ENCODE data around the gene PHETA1. TPM values are rescaled to one million over a fixed set of nuclear protein-coding genes. Genes with fewer than 3 reads are reported as not detected.
"Not testable (repeated sequence)": the region's sequence is repeated elsewhere in the genome, so short reads cannot be mapped to it uniquely, and the experiment has no call there.

PHETA1 gene
- total and polyA plus RNA-seq, 12 donors: 11.9 to 41.6 (median 18.6) TPM

DNA sequence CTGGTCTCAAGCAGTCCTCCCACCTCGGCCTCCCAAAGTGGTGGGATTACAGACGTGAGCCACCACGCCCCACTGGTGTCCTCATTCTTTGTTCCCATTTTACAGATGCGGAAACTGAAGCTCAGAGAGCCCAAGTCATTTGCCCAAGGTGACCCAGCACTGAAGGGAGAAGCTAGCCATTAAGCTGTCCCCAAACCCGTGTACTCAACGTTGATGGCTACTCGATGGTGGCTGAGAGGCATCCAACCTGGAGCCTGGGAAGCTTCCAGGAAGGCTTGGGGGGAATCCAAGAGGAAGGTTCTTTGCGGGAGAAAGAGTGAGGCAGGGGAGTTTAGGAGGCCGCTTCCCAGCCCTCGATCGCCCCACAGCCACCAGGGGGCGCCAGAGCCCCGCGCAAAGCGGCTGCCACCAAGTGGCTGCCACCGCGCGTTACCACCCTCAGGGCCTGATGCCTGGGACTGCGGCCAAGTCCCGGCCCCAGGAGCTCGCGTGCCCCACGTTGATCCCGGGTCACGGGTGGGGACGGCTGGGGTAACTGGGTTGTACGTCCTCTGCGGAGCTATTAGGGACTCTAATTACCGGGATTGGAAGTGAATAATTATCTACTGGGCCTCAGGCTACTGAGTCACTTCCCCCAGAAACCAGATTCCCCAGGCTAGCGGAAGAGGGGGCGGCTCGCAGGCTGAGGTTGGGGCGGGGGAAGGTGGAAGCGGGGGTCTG is 28.0 kb upstream of the PHETA1 start:
- Histone ChIP-seq H3K4me3 (peak overlapping the region in 7 of 10 donors; percentile 19 to 46 (median 38)), H3K9me3 (no peaks in the 10 kb centered on the region), H3K27me3 (no peaks in the 10 kb centered on the region), H3K27ac (peak overlapping the region in 8 of 10 donors; percentile 26 to 74 (median 64)), H3K36me3 (no peaks in the 10 kb centered on the region), H3K4me1 (peaks cover 0 to 55% (median 11%) of the 10 kb centered on the region in 9 donors)
- TF ChIP-seq, protein P1, sequence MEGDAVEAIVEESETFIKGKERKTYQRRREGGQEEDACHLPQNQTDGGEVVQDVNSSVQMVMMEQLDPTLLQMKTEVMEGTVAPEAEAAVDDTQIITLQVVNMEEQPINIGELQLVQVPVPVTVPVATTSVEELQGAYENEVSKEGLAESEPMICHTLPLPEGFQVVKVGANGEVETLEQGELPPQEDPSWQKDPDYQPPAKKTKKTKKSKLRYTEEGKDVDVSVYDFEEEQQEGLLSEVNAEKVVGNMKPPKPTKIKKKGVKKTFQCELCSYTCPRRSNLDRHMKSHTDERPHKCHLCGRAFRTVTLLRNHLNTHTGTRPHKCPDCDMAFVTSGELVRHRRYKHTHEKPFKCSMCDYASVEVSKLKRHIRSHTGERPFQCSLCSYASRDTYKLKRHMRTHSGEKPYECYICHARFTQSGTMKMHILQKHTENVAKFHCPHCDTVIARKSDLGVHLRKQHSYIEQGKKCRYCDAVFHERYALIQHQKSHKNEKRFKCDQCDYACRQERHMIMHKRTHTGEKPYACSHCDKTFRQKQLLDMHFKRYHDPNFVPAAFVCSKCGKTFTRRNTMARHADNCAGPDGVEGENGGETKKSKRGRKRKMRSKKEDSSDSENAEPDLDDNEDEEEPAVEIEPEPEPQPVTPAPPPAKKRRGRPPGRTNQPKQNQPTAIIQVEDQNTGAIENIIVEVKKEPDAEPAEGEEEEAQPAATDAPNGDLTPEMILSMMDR (IDR thresholded peaks at IDR 0.05): peak in 8 of 9 donors; percentile 99 to 100 (median 99)
- ATAC-seq (peak; percentile 84 to 91 (median 88)), DNase-seq (peak; percentile 84 to 91)
- 9 to 10% methylated on average over 34 of the region's 34 CpGs for WGBS, 2 donors
- intact Hi-C loops (cut with DNase I): loop anchor here (1.0 to 10.0 kb wide), 13 partner anchors 54 to 278 kb away; no protein-coding TSS in a partner anchor

DNA sequence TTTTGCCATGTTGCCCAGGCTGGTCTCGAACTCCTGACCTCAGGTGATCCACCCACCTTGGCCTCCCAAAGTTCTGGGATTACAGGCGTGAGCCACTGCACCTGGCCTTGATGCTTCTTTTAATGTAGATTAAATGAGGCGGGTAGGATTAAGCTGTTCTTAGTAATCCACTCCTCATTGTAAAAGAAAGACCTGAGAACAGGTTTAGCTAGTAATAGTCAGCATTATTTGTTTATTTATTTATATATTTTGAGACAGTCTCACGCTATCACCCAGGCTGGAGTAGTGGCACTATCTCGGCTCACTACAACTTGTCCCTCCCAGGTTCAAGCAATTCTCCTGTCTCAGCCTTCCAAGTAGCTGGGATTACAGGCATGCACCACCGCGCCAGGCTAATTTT is 27.4 kb upstream of the PHETA1 start:
- H3K27ac ChIP-seq: peak overlapping the region in 4 of 10 donors; percentile 62 to 74 (median 66)
- not testable (repeated sequence) for H3K36me3 ChIP-seq, H3K27me3 ChIP-seq, DNase-seq, ATAC-seq, H3K9me3 ChIP-seq, H3K4me3 ChIP-seq
- intact Hi-C loops (cut with DNase I): loop anchor here (2.0 to 10.0 kb wide), 11 partner anchors 55 to 279 kb away; no protein-coding TSS in a partner anchor
- H3K4me1 ChIP-seq: peaks cover 0 to 55% (median 11%) of the 10 kb centered on the region in 9 donors
- 90 to 95% methylated on average over 7 of the region's 7 CpGs for WGBS, 2 donors

DNA sequence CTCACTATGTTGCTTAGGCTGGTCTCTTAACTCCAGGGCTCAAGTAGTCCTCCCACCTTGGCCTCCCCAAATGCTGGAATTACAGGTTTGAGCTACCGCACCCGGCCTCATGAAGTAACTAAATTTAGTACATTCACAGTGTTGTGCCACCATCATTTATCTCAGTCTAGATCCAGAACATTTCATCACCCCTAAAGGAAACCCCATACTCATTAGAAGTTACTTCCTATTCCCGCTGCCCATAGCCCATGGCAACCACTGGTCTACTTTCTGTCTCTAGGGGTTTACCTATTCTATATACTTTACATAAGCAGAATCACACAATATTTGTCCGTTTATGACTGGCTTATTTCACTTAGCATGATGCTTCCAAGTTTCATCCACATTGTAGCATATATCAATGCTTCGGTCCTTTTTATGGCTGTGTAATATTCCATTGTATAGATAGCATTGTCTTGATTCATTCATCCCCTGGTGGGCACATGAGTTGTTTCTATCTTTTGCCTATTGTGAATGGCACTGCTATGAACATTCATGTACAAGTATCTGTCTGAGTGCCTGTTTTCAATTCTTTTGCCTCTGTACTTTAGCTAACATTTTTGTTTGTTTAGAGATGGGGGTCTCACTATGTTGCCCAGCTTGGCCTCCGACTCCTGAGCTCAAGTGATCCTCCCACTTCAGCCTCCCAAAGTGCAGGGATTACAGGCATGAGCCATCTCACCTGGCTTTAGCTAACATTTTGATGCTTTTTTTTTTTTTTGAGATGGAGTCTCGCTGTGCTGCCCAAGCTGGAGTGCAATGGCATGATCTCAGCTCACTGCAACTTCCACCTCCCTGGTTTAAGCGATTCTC is 26.7 kb upstream of the PHETA1 start:
- Histone ChIP-seq H3K4me3 (no peak overlapping the region), H3K27me3 (no peaks in the 10 kb centered on the region), H3K9me3 (no peaks in the 10 kb centered on the region), H3K27ac (no peak overlapping the region), H3K36me3 (no peaks in the 10 kb centered on the region), H3K4me1 (peaks cover 0 to 59% (median 11%) of the 10 kb centered on the region in 9 donors)
- ATAC-seq (no peak), DNase-seq (no peak)
- 83 to 88% methylated on average over 8 of the region's 8 CpGs for WGBS, 2 donors
- intact Hi-C loops (cut with DNase I): loop anchor here (2.0 to 10.0 kb wide), 11 partner anchors 55 to 279 kb away; no protein-coding TSS in a partner anchor
- TF ChIP-seq, protein P1 (IDR thresholded peaks at IDR 0.05): no peak

DNA sequence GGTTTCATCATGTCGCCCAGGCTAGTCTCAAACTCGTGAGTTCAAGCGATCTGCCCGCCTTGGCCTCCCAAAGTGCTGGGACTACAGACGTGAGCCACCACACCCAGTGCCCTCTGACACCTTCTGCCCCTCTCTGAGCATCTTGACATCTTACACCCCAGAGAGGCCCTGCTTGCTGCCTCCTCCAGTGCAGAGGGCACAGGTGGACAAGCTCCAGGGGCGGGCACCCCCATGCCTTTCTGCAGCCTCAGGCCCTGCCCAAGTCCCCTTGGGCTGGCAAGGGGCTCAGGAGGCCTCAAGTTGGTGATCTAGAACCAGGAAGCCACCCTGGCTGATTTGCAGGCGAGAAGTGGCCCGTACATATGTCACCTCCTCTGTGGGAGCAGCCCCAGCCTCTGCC is 25.6 kb upstream of the PHETA1 start:
- H3K27ac ChIP-seq: no peak overlapping the region
- peaks cover 0 to 60% (median 11%) of the 10 kb centered on the region in 9 donors for H3K4me1 ChIP-seq
- no peak overlapping the region for H3K4me3 ChIP-seq
- intact Hi-C loops (cut with DNase I): loop anchor here in 8 of 10 donors (10.0 kb wide), 4 partner anchors 130 to 280 kb away; no protein-coding TSS in a partner anchor
- TF ChIP-seq, protein P1 (IDR thresholded peaks at IDR 0.05): no peak
- 87 to 90% methylated on average over 8 of the region's 8 CpGs for WGBS, 2 donors
- ATAC-seq (no peak), DNase-seq (no peak)
- no peaks in the 10 kb centered on the region for H3K27me3 ChIP-seq
- H3K9me3 ChIP-seq: no peaks in the 10 kb centered on the region
- H3K36me3 ChIP-seq: no peaks in the 10 kb centered on the region

Measured in heart right ventricle (tissue), 16 donors.